Measurements from ENCODE around the gene SUV39H2.
"Not testable (repeated sequence)": the region's sequence is repeated elsewhere in the genome, so short reads cannot be mapped to it uniquely, and the experiment has no call there.

Gene SUV39H2, protein sequence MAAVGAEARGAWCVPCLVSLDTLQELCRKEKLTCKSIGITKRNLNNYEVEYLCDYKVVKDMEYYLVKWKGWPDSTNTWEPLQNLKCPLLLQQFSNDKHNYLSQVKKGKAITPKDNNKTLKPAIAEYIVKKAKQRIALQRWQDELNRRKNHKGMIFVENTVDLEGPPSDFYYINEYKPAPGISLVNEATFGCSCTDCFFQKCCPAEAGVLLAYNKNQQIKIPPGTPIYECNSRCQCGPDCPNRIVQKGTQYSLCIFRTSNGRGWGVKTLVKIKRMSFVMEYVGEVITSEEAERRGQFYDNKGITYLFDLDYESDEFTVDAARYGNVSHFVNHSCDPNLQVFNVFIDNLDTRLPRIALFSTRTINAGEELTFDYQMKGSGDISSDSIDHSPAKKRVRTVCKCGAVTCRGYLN

DNA sequence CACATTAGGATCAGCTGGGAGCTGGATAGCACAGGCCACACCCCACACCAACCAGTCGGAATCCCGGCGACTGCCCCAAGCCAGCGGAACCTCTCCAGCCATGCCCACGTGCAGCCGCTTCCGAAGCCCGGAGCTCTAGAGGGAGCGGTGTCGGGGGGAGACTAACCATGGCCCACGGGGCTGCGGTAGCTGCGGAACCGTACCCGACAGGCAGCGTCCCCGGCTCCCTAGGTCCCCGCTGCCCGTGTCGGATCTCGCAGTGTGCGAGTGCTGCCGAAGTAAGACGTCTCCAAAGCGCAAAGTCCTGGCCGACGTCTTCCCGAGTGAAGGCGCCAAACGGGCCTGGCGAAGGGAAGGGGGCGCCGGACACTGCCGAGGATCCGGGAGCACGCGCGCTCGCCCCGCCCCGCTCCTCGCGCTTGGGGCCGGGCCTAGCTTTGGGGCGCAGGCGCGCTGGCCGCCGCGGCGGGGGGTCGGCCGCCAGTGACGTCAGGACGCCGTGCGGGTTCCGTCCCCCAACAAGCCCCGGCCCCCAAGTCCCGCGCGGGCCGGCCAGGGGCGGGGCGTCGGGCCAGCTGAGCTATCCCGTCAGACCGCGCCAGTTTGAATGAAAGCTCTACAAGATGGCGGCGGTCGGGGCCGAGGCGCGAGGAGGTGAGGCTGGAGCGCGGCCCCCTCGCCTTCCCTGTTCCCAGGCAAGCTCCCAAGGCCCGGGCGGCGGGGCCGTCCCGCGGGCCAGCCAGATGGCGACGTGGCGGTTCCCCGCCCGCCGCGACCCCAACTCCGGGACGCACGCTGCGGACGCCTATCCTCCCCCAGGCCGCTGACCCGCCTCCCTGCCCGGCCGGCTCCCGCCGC is at the start of gene SUV39H2:
TSS of gene SUV39H2 (plus strand) at position 601 of the 858 bp plus-strand sequence. CDS start at position 624, 23 bp downstream.
- FAIRE-seq = peak; percentile 93

DNA sequence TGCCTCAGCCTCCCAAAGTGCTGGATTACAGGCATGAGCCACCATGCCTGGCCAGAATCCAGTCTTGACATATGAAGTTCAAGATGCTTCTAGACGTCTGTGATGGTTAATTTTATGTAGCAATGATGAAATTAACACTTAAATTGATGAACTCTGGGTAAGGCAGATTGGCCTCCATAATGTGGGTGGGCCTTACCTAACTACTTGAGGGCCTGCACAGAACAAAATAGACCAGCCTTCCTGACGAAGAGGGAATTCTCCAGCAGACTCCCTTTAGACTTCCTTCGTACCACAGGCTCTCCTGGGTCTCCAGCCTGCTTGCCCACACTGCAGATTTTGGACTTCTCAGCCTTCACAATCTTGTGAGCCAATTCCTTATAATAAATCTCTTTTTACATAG is 45.6 kb upstream of the SUV39H2 start:
- DNase-seq (ENCODE audit: insufficient read length, low spot score) = no peak
- FAIRE-seq = no peak

More for the DNA sequence above, at the start of gene SUV39H2:
- DNase-seq (ENCODE audit: insufficient read length, low spot score) = peak; percentile 97

- no peak for DNase-seq (ENCODE audit: insufficient read length, low spot score)
- no peak for FAIRE-seq
Measured at GRCh38 chr10:14836208-14836607, 42.5 kb upstream of the SUV39H2 start.

DNA sequence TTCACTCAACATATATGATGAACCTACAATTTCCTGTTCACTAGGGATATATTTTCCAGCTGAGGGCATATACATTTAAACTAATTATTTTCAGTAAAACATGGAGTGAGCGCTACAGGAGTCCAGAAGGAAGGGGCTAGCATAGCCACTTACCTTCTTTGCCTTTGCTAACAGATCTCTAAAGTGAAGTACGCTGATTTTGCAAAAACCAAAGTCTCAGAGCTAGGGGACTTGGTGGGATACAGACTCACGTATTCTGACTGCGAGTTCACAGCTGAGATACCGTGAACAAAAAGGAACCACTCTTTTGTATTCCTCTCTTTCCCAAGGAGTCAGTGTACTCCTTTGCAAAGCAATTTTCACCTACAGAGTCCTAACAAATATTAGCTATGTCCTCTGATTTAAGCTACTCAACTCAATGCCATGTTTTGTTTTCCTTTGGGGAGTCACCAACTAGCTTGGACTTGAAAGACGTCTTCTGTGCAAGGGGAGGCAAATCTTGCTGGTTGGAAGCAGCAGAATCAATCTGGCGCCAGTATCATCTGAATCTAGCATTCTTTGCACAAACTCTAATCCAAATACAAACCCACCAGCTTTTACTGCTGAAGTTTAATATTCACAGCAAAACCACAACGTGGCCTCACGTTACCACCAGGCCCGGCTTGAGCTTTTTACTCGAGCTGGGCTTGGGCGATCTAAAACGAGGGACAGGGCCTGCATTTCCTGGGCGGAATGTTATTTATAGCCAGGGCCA is 41.5 kb upstream of the SUV39H2 start:
- FAIRE-seq (peak; percentile 49), DNase-seq (ENCODE audit: insufficient read length, low spot score) (no peak)

GRCh38 chr10:14837757-14838581 is 40.7 kb upstream of the SUV39H2 start, which contains the start of the genes CDNF, HSPA14 and MSANTD7:
Gene CDNF, minus strand, starts transcription at chr10:14838037. Its CDS starts 91 bp downstream, at chr10:14837946.
Gene HSPA14, plus strand, starts transcription at chr10:14838306. Its CDS starts 97 bp downstream, at chr10:14838403.
Gene MSANTD7, plus strand, starts transcription at chr10:14838306. Its CDS starts 3,979 bp downstream, at chr10:14842285.
- FAIRE-seq = peak; percentile 97
- DNase-seq (ENCODE audit: insufficient read length, low spot score) = peak; percentile 92

DNA sequence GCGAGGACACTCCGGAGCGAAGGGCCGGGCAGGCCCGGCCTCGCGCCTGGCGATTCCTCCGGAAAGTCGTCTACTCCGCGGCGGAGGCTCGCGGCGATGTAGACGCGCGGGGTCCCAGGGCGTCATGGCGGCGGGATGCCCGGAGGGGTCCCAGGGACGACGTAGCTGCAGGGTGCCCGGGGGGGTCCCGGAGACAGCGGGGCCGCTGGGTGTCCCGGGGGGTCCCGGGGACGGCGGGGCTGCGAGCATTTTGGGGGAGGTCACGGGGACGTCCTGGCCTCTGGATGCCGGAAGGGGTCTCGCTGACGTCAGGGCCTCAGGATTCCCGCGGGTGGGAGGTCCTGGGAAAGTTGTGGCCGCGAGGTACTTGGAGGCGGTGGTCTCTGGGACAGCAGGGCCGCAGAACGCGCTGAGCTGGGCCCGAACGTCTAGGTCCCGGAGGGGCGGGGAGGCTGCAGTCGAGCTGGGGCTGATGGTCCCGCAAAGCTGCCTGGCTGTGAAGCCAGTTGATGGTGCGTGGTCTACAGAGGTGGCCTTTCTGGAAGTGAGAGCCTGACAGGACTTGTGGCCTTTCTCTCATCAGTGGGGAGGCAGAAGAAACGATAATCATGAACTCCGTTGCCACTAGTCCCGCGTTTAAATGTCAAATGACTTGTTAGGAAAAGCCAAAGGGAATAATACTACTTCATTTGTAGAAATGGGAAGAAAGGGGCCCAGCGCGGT is 39.9 kb upstream of the SUV39H2 start:
- FAIRE-seq = no peak
- DNase-seq (ENCODE audit: insufficient read length, low spot score) = peak; percentile 8

DNA sequence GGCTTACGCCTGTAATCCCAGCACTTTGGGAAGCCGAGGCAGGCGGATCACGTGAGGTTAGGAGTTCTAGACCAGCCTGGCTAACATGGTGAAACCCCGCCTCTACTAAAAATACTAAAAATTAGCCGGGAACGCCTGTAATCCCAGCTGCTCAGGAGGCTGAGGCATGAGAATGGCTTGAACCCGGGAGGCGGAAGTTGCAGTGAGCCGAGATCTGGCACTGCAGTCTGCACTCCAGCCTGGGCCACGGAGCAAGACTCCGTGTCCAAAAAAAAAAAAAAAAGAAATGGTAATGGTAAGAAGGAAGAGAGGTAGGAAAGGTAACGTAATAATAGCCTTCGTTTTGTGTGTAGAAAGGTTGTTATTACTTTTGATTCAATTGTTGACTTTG is 39.4 kb upstream of the SUV39H2 start:
- peak; percentile 11 for FAIRE-seq
- no peak for DNase-seq (ENCODE audit: insufficient read length, low spot score)

GRCh38 chr10:14840178-14840577 is 38.5 kb upstream of the SUV39H2 start:
- DNase-seq (ENCODE audit: insufficient read length, low spot score) (no peak), FAIRE-seq (no peak)

DNA sequence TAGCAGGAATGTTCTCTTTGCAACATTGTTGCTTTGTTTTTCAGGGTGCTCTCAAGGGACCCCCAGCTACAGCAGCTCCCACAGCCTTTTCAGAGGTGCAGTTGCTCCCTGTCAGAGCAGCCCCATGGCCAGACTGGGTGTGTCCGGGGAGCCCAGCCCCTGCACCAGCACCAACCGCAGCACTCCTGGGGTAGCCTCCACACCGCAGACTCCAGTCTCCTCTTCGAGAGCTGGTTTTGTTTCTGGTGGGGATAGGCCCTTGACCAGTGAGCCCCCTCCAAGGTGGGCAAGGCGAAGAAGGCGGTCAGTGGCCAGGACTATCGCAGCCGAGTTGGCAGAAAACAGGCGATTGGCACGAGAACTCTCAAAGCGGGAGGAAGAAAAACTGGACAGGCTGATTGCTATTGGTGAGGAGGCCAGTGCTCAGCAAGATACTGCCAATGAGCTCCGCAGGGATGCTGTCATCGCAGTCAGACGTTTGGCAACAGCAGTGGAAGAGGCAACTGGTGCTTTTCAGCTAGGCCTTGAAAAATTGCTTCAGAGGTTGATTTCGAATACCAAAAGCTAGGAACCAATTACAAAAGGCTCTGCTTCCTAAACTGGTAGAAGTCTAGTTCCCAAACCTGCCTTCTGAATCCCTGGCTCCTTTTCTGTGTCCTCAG is 35.2 kb upstream of the SUV39H2 start:
- DNase-seq (ENCODE audit: insufficient read length, low spot score) = no peak
- FAIRE-seq = no peak

GRCh38 chr10:14844948-14845347 is 33.7 kb upstream of the SUV39H2 start:
- no peak for DNase-seq (ENCODE audit: insufficient read length, low spot score)
- no peak for FAIRE-seq

DNA sequence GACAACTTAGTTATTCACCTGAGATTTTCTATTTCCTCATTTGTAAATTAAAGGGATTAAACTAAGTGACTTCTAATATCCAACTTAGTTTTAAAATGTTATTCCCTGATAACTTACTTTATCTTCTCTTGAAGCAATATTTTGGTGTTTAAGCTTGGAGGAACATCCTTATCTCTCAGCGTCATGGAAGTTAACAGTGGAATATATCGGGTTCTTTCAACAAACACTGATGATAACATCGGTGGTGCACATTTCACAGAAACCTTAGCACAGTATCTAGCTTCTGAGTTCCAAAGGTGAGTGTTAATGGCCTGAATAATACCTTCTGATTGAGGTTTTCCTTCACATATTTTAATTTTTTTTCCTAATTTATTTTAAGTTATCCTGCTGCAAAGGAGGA is 26.4 kb upstream of the SUV39H2 start:
- DNase-seq (ENCODE audit: insufficient read length, low spot score) (no peak), FAIRE-seq (no peak)

DNA sequence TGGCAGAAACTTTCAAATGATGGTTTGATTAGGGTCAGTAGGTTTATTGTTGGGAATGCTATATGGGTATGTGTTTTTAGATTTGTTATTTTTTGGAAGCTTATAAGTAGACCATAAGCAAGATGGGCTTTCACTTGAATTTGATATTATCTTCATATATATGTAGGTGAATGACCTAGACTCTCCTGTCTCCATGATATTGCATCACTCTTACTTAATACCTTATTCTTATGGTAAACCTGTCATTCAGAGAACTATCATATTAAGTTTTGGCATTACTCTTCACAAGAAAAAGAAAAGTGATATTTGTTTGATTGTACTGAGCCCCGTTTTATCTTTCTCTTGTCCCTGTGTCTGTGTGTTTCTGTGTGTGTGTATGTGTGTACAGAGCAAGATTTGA is 23.2 kb upstream of the SUV39H2 start:
- DNase-seq (ENCODE audit: insufficient read length, low spot score) (no peak), FAIRE-seq (no peak)

GRCh38 chr10:14858338-14858960 is 20.2 kb upstream of the SUV39H2 start:
- DNase-seq (ENCODE audit: insufficient read length, low spot score) = no peak
- no peak for FAIRE-seq

DNA sequence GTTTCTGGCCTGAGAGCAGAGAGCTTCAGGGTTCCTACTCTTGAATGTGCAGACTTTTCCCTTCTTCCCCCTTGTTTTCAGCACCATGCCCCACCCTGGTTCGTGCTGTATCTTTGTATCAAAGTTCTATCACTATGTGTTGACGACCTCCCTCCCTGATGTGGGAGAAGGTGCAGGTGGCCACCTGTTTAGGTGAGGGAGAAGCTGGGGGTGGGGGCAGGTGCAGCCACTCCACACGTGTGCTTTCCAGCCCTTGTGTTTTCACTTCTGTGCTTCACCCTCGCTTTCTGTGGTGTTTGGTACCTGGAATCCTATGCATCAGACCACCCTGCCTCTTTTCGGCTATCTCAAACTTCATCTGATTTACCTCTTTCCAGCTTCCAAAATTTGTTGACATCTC is 19.6 kb upstream of the SUV39H2 start:
- no peak for DNase-seq (ENCODE audit: insufficient read length, low spot score)
- no peak for FAIRE-seq

GRCh38 chr10:14859775-14860174 is 18.9 kb upstream of the SUV39H2 start:
- DNase-seq (ENCODE audit: insufficient read length, low spot score) = no peak
- FAIRE-seq = no peak

DNA sequence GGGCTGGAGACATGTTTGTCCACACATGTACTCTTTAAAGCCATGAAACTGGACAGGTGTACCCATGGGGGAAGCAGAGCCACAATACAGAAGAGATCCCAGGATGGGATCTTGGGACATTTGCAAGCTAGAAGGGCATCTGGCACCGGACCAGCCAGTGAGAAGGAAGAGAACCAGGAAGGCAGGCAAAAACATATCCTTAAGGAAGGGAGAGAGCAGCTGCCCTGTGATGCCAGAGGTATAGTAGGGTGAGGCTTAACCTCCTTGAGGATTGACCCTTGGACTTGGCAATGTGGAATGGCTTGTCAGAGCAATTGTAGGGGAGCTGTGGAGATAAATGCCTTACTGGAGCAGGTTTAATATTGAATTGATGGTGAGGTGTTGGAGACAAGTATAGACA is 17.9 kb upstream of the SUV39H2 start:
- DNase-seq (ENCODE audit: insufficient read length, low spot score) (no peak), FAIRE-seq (no peak)

DNA sequence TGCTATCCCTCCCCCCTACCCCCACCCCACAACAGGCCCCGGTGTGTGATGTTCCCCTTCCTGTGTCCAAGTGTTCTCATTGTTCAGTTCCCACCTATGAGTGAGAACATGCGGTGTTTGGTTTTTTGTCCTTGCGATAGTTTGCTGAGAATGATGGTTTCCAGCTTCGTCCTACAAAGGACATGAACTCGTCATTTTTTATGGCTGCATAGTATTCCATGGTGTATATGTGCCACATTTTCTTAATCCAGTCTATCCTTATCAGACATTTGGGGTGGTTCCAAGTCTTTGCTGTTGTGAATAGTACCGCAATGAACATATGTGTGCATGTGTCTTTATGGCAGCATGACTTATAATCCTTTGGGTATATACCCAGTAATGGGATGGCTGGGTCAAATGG is 14.2 kb upstream of the SUV39H2 start:
- not testable (repeated sequence) for FAIRE-seq

GRCh38 chr10:14864871-14865270 is 13.8 kb upstream of the SUV39H2 start:
- not testable (repeated sequence) for DNase-seq (ENCODE audit: insufficient read length, low spot score); FAIRE-seq

More for the DNA sequence above, 14.2 kb upstream of the SUV39H2 start:
- not testable (repeated sequence) for DNase-seq (ENCODE audit: insufficient read length, low spot score)

Data from GM19239 (cell line).